Measurements from ENCODE around the gene PTBP2. TPM values are rescaled to one million over a fixed set of nuclear protein-coding genes. Genes with fewer than 3 reads are reported as not detected.

Gene PTBP2
- polyA plus RNA-seq, 4 donors, result 42.1 to 55.7 (median 48.8) TPM

- DNase-seq (ENCODE audit: low read depth in 4 of 4, low spot score in 3 of 4), result no peak
These were observed 94.3 kb downstream of the PTBP2 start for GRCh38 chr1:96815914-96816313.

- DNase-seq (ENCODE audit: low read depth in 4 of 4, low spot score in 3 of 4), result no peak
These were observed 98.5 kb downstream of the PTBP2 start for GRCh38 chr1:96820107-96820506.

GRCh38 chr1:96820671-96821070, 99.1 kb downstream of the PTBP2 start:
- DNase-seq (ENCODE audit: low read depth in 4 of 4, low spot score in 3 of 4), result no peak

- no peak for DNase-seq (ENCODE audit: low read depth in 4 of 4, low spot score in 3 of 4)
These were observed 103.6 kb downstream of the PTBP2 start for GRCh38 chr1:96825231-96825630.

- no peak for DNase-seq (ENCODE audit: low read depth in 4 of 4, low spot score in 3 of 4)
These were observed 104.5 kb downstream of the PTBP2 start for GRCh38 chr1:96825950-96826576.

GRCh38 chr1:96833376-96833775, 111.8 kb downstream of the PTBP2 start:
- DNase-seq (ENCODE audit: low read depth in 4 of 4, low spot score in 3 of 4), result no peak

- no peak for DNase-seq (ENCODE audit: low read depth in 4 of 4, low spot score in 3 of 4)
These were observed 113.4 kb downstream of the PTBP2 start for GRCh38 chr1:96834986-96835385.

GRCh38 chr1:96837057-96837780, 115.6 kb downstream of the PTBP2 start:
- no peak for DNase-seq (ENCODE audit: low read depth in 4 of 4, low spot score in 3 of 4)

- DNase-seq (ENCODE audit: low read depth in 4 of 4, low spot score in 3 of 4), result no peak
These were observed 116.2 kb downstream of the PTBP2 start for GRCh38 chr1:96837781-96838216.

GRCh38 chr1:96840396-96840795, 118.8 kb downstream of the PTBP2 start:
- DNase-seq (ENCODE audit: low read depth in 4 of 4, low spot score in 3 of 4), result no peak

- DNase-seq (ENCODE audit: low read depth in 4 of 4, low spot score in 3 of 4), result no peak
These were observed 120.6 kb downstream of the PTBP2 start for GRCh38 chr1:96842215-96842614.

- DNase-seq (ENCODE audit: low read depth in 4 of 4, low spot score in 3 of 4), result no peak
These were observed 121.6 kb downstream of the PTBP2 start for GRCh38 chr1:96843196-96843595.

GRCh38 chr1:96843601-96844000, 122.0 kb downstream of the PTBP2 start:
- DNase-seq (ENCODE audit: low read depth in 4 of 4, low spot score in 3 of 4), result no peak

GRCh38 chr1:96845464-96845863, 123.9 kb downstream of the PTBP2 start:
- DNase-seq (ENCODE audit: low read depth in 4 of 4, low spot score in 3 of 4), result no peak

- no peak for DNase-seq (ENCODE audit: low read depth in 4 of 4, low spot score in 3 of 4)
These were observed 140.3 kb downstream of the PTBP2 start for GRCh38 chr1:96861836-96862235.

- no peak for DNase-seq (ENCODE audit: low read depth in 4 of 4, low spot score in 3 of 4)
These were observed 141.9 kb downstream of the PTBP2 start for GRCh38 chr1:96863449-96863848.
